Testis (tissue), 3 donors: ENCODE measurements around the gene GLIS1. TPM values are rescaled to one million over a fixed set of nuclear protein-coding genes. Genes with fewer than 3 reads are reported as not detected.

Experiments used
- DNase-seq: peaks from one replicate; pipeline ENCODE4 v3.0.0-alpha.2; 2019
- H3K27ac ChIP-seq, 2 donors: fragments of 200-600 bp; sonication (generic); one replicate each; pipeline ENCODE4 v1.5.1; 2019
- H3K27me3 ChIP-seq: fragments of 200-600 bp; sonication (generic); one replicate; pipeline ENCODE4 v1.5.1; 2019
- H3K36me3 ChIP-seq: fragments of 200-600 bp; sonication (generic); one replicate; pipeline ENCODE4 v1.5.1; 2017; ENCODE audit warnings: low read depth; ENCODE audit errors: missing control alignments
- H3K4me1 ChIP-seq: fragments of 200-600 bp; sonication (generic); one replicate; pipeline ENCODE4 v1.5.1; 2019
- H3K4me3 ChIP-seq, 2 donors: fragments of 200-600 bp; sonication (generic); one replicate each; pipeline ENCODE4 v1.5.1; 2017 to 2019
- H3K9me3 ChIP-seq: fragments of 200-600 bp; sonication (generic); one replicate; pipeline ENCODE4 v1.5.1; 2017
- POLR2A ChIP-seq: fragments of 450-650 bp; IDR thresholded peaks from one replicate; pipeline ENCODE4 v1.6.1; 2017; ENCODE audit warnings: antibody characterized with exemption, mild to moderate bottlenecking, moderate library complexity
- WGBS, 2 donors: methylation state at CpG; one replicate each; pipeline ENCODE4 v1.1.5; 2018; 5-methylcytosine and 5-hydroxymethylcytosine counted together
- intact Hi-C: fragments of 100-400 bp; cut with DNase I; formaldehyde crosslinking; loops from one replicate; pipeline ENCODE4 v1.15.1; 2023; ENCODE audit warnings: low total_unique reads
- polyA plus RNA-seq: library from polyadenylated mRNA; stranded (reverse); fragments of 350-450 nt; fragmentation: Illumina TruSeq; extraction: RNeasy Lipid Tissue Mini Kit (QIAGEN cat#74804); gene quantifications from one replicate; pipeline ENCODE4 v1.2.3, GENCODE V29; 2014; ENCODE audit warnings: low read depth, low replicate concordance; ENCODE audit not compliant: insufficient read depth
- total RNA-seq, 2 donors: library from RNA; depleted of rRNA; stranded (reverse); fragments of >200 nt; gene quantifications; one replicate each; pipeline ENCODE4 v1.2.3, GENCODE V29; 2016
- TF ChIP-seq, protein P1 (sequence below), 3 experiments: fragments of 450-650 bp in 2 of 3; fragments of 200-600 bp in 1 of 3; sonication (generic) in 1 of 3; IDR thresholded peaks; one replicate each; pipeline ENCODE4 v1.5.1; 2016 to 2019; ENCODE audit warnings: antibody characterized with exemption in 3 of 3, mild to moderate bottlenecking in 2 of 3, moderate library complexity in 1 of 3

GLIS1 gene
- total and polyA plus RNA-seq, 3 donors from 2014 or later = 2.9 to 6.1 (median 3.8) TPM

GRCh38 chr1:53562981-53563379 is 176.0 kb downstream of the GLIS1 start:
- 77 to 91% methylated on average over 3 of the region's 3 CpGs for WGBS, 2 donors
- Histone ChIP-seq H3K27ac (no peak overlapping the region), H3K36me3 (no peaks in the 10 kb centered on the region), H3K4me1 (no peaks in the 10 kb centered on the region), H3K4me3 (no peak overlapping the region), H3K27me3 (no peaks in the 10 kb centered on the region), H3K9me3 (no peaks in the 10 kb centered on the region)
- no peak for DNase-seq
- TF ChIP-seq POLR2A = no peak
- TF ChIP-seq, protein P1, sequence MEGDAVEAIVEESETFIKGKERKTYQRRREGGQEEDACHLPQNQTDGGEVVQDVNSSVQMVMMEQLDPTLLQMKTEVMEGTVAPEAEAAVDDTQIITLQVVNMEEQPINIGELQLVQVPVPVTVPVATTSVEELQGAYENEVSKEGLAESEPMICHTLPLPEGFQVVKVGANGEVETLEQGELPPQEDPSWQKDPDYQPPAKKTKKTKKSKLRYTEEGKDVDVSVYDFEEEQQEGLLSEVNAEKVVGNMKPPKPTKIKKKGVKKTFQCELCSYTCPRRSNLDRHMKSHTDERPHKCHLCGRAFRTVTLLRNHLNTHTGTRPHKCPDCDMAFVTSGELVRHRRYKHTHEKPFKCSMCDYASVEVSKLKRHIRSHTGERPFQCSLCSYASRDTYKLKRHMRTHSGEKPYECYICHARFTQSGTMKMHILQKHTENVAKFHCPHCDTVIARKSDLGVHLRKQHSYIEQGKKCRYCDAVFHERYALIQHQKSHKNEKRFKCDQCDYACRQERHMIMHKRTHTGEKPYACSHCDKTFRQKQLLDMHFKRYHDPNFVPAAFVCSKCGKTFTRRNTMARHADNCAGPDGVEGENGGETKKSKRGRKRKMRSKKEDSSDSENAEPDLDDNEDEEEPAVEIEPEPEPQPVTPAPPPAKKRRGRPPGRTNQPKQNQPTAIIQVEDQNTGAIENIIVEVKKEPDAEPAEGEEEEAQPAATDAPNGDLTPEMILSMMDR (IDR thresholded peaks at IDR 0.05) = no peak
- intact Hi-C loops = no loop called here

GRCh38 chr1:53562291-53562980 is 176.5 kb downstream of the GLIS1 start:
- intact Hi-C loops = no loop called here
- DNase-seq = no peak
- Histone ChIP-seq H3K9me3 (no peaks in the 10 kb centered on the region), H3K4me3 (no peak overlapping the region), H3K27ac (no peak overlapping the region), H3K36me3 (no peaks in the 10 kb centered on the region), H3K4me1 (no peaks in the 10 kb centered on the region), H3K27me3 (no peaks in the 10 kb centered on the region)
- TF ChIP-seq, protein P1 (IDR thresholded peaks at IDR 0.05) = no peak
- TF ChIP-seq POLR2A = no peak
- 80 to 87% methylated on average over 14 of the region's 14 CpGs for WGBS, 2 donors

DNA sequence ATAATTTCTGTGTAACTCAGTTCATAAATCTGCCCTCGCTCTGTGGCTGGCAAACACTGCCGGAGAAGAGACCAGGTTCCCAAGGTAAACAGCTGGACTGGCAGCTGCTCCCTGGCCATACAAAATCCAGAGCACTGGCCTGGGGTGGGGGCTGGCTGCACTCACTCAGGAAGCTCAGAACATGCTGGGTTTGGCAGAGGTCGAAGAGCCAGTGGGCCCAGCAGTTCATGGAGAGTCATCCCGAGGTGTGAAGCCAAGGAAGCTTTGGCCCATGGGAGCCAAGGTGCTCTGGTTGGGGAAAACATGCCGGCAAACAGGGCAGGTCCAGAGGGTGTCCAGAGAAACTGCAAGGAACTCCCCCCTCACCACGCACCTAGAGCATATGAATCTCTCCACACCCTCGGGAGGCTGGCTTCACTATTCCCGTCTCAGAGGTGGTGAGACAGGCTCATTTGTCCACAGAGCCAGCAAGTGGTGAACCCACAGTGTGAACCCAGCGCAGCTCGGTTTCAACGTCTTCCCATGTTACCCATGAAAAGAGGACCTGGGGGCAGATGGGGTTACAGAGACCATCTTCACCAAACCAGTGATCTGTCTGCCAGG is 177.4 kb downstream of the GLIS1 start:
- no peak for DNase-seq
- H3K4me3 ChIP-seq = no peak overlapping the region
- no peaks in the 10 kb centered on the region for H3K4me1 ChIP-seq
- H3K9me3 ChIP-seq = no peaks in the 10 kb centered on the region
- TF ChIP-seq, protein P1 (IDR thresholded peaks at IDR 0.05) = no peak
- no peak for TF ChIP-seq POLR2A
- H3K27me3 ChIP-seq = no peaks in the 10 kb centered on the region
- WGBS, 2 donors = 86 to 93% methylated on average over 9 to 11 of the region's 11 CpGs
- no peaks in the 10 kb centered on the region for H3K36me3 ChIP-seq
- no peak overlapping the region for H3K27ac ChIP-seq
- intact Hi-C loops = no loop called here

DNA sequence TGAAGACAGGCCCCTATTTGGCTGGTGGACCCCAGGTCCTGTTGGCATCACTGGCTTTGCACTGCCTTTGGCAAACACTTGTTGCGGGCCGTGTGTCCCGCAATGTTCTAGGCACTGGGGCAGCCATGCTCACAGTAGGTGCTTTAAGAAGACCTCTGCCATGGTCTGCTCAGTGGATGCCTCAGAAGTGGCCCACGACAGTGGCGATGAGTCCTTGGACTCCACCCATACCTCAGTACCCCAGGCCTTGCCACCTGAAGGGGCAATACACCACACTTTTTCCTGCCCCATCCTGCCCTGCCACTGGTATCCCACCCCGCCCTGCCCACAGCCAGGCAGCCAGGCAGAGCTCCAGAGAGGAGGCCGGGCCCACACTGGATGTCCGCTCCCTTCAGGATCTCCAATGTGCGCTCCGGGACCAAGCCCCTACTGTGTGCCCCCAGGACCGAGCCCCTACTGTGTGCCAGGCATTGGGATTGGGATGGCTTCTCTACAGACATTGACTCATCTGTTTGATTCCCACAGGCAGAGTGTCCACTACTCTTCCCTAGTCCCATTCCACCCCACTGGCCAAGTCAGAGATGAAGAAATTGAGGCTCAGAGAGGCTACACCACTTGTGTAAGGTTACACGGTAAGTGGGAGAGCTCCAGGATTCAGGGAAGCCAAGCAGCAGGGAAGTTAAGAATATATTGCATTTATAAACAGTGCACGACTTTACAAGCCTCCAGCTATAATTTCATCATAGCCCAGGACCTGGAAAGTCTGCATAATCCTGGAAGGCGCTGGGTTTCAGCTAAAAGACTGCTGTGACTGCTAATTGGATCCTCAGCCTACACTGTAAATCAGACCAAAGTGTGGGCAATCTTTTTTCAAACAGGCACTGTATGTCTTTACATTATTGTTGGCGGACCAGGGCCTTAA is 178.1 kb downstream of the GLIS1 start:
- WGBS, 2 donors = 86 to 92% methylated on average over 10 to 15 of the region's 15 CpGs
- Histone ChIP-seq H3K9me3 (no peaks in the 10 kb centered on the region), H3K27me3 (no peaks in the 10 kb centered on the region), H3K36me3 (no peaks in the 10 kb centered on the region), H3K4me3 (no peak overlapping the region), H3K27ac (no peak overlapping the region), H3K4me1 (no peaks in the 10 kb centered on the region)
- TF ChIP-seq, protein P1 (IDR thresholded peaks at IDR 0.05) = no peak
- no peak for TF ChIP-seq POLR2A
- no peak for DNase-seq
- intact Hi-C loops = no loop called here
